Prostate gland (tissue), 2 donors: ENCODE results near the gene CEP164.

Experiments used
- CTCF ChIP-seq, 4 experiments: fragments of 200-600 bp in 2 of 4; fragments of 450-650 bp in 2 of 4; sonication (generic) in 2 of 4; IDR thresholded peaks; 1 replicate in 3 of 4; 2 replicates in 1 of 4; pipeline ENCODE4 v1.5.1; 2016 to 2019; ENCODE audit warnings: antibody characterized with exemption in 4 of 4, mild to moderate bottlenecking in 2 of 4, moderate library complexity in 2 of 4
- POLR2AphosphoS5 ChIP-seq: sonication (generic); formaldehyde crosslinking; IDR thresholded peaks from one replicate; pipeline ENCODE4 v1.6.1; 2017; ENCODE audit warnings: antibody characterized with exemption

DNA sequence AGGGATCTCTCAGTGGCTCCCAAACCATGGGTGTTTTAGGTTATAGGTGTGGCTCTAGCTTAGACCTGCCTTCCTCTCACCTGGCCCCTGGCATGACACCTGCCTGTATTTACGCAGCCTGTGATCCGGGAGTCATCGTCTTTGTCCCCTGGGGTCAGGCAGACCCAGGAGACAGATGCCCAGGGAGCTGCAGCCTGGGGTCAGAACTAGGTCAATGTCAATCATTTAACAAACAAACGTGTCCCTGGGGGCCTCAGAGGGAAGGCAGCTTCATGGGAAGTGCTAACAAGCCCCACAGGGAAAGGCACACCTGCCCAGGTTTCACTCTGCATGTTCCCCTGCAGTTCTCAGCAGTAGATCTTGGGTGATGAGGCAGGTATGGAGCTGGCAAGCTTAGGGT, 24.6 kb upstream of the CEP164 start:
- TF ChIP-seq CTCF (IDR thresholded peaks at IDR 0.05): no peak
- no peak for TF ChIP-seq POLR2AphosphoS5
